CMK (cell line): Measurements from ENCODE around the gene OR56B1.
"Not testable (repeated sequence)": the region's sequence is repeated elsewhere in the genome, so short reads cannot be mapped to it uniquely, and the experiment has no call there.

Experiments
- DNase-seq: peaks from one replicate; pipeline ENCODE4 v3.0.0-alpha.2; 2010; ENCODE audit warnings: low read depth

The OR56B1 gene

GRCh38 chr11:5736396-5736795 lies at the start of gene OR56B1:
TSS of gene OR56B1 (plus strand) at chr11:5736448. CDS start at chr11:5736517, 69 bp downstream.
- no peak for DNase-seq

GRCh38 chr11:5688482-5688881 lies 47.8 kb upstream of the OR56B1 start:
- DNase-seq: no peak

- no peak for DNase-seq
Measured at GRCh38 chr11:5689551-5689983, 46.7 kb upstream of the OR56B1 start, which contains the start of gene TRIM22. TSS of gene TRIM22 (plus strand) at chr11:5689790. CDS start at chr11:5696233, 6,443 bp downstream.

GRCh38 chr11:5690216-5690615 lies 46.0 kb upstream of the OR56B1 start:
- peak; percentile 54 for DNase-seq

- DNase-seq: no peak
Measured at GRCh38 chr11:5690736-5691135, 45.5 kb upstream of the OR56B1 start.

- DNase-seq: not testable (repeated sequence)
Measured at GRCh38 chr11:5691238-5691963, 44.8 kb upstream of the OR56B1 start.

GRCh38 chr11:5691964-5692361 lies 44.3 kb upstream of the OR56B1 start:
- DNase-seq: no peak

- no peak for DNase-seq
Measured at GRCh38 chr11:5694642-5695041, 41.6 kb upstream of the OR56B1 start.

GRCh38 chr11:5695580-5695979 lies 40.7 kb upstream of the OR56B1 start:
- DNase-seq: no peak

GRCh38 chr11:5696210-5696609 lies 40.0 kb upstream of the OR56B1 start:
- DNase-seq: no peak

- DNase-seq: no peak
Measured at GRCh38 chr11:5698281-5698680, 38.0 kb upstream of the OR56B1 start.

GRCh38 chr11:5700421-5701054 lies 35.7 kb upstream of the OR56B1 start:
- no peak for DNase-seq

- DNase-seq: no peak
Measured at GRCh38 chr11:5701055-5701577, 35.1 kb upstream of the OR56B1 start.

GRCh38 chr11:5703741-5704536 lies 32.3 kb upstream of the OR56B1 start:
- DNase-seq: no peak

GRCh38 chr11:5705688-5706087 lies 30.6 kb upstream of the OR56B1 start:
- DNase-seq: no peak

GRCh38 chr11:5712507-5712906 lies 23.7 kb upstream of the OR56B1 start:
- DNase-seq: no peak

- peak; percentile 56 for DNase-seq
Measured at GRCh38 chr11:5713695-5714094, 22.6 kb upstream of the OR56B1 start.

GRCh38 chr11:5716518-5716917 lies 19.7 kb upstream of the OR56B1 start:
- DNase-seq: not testable (repeated sequence)

- DNase-seq: peak; percentile 20
Measured at GRCh38 chr11:5719703-5720495, 16.3 kb upstream of the OR56B1 start.

GRCh38 chr11:5722622-5723021 lies 13.6 kb upstream of the OR56B1 start:
- DNase-seq: no peak

- DNase-seq: peak; percentile 37
Measured at GRCh38 chr11:5726351-5726750, 9.9 kb upstream of the OR56B1 start.

- DNase-seq: no peak
Measured at GRCh38 chr11:5727691-5728090, 8.6 kb upstream of the OR56B1 start.
